Hematopoietic multipotent progenitor cell (in vitro differentiated cells): ENCODE measurements around the gene GH2. TPM values are rescaled to one million over a fixed set of nuclear protein-coding genes. Genes with fewer than 3 reads are reported as not detected.
"Not testable (repeated sequence)": the region's sequence is repeated elsewhere in the genome, so short reads cannot be mapped to it uniquely, and the experiment has no call there.

Experiments
- DNase-seq, 3 donors: peaks; one replicate each; pipeline ENCODE4 v3.0.0-alpha.2; 2011 to 2015; ENCODE audit warnings: low read depth in 2 of 3, low spot score in 2 of 3
- total RNA-seq: library from RNA; depleted of rRNA; stranded (reverse); fragments of >200 nt; gene quantifications from one replicate; pipeline ENCODE4 v1.2.3, GENCODE V29; 2012

GH2 gene
- total RNA-seq, 1 donor = not detected

DNA sequence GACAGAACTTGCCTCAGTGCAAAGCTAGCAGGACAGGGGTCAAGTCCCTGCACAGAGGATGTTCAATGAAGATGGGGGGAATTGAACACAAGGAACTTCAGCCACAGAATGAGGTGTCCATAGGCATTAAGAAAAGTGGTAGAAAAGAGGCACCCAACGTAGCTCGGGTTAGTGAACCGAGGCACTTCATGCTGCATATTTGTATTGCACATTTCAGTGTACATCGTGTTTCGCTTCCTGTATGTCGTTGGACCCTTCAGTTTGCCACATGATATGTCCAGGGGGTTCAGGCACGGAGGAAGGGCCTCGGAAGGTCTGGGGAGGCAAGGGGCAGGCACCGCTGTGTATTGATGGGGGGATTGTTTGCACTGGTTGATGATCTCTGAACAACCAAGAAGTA is 3.3 kb downstream of the GH2 start:
- not testable (repeated sequence) for DNase-seq

DNA sequence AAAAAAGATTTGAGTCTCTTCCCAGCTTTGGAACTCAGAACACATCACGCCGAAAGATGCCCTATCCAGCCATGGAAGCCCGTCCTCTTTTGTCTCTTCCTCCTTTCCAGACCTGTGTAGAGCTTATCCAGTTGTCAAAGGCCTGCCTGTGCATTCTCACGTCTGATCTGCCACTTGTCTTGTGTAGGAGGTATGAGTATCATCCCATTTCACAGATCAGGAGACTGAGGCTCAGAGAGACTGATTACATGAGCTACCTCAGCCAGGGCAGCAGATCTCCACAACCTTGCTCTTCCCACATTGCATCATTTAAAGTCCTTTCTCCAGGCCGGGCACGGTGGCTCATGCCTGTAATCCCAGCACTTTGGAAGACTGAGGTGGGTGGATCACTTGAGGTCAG is 7.1 kb downstream of the GH2 start:
- not testable (repeated sequence) for DNase-seq

DNA sequence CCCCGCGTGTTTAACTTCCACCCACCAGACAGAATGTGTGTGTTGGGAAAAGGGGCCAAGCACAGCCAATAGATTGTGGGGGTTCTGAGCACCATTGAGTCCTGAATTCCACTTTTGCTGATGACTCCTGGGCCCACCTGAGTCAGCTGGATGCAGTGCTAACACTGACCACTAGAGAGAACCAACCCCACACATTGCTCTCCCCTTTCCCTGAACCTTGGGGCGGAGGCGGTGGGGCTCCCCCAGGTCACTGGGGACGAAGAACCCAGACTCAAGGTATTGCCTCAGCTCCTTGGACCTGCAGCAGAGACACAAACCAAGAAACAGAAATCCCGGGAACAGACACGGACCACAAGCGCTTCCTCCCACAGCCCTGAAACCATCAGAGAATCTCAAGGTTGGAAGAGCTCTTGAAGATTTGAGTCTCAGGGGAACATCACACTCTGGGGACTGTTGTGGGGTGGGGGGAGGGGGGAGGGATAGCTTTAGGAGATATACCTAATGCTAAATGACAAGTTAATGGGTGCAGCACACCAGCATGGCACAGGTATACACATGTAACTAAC is 7.6 kb downstream of the GH2 start:
- DNase-seq = not testable (repeated sequence)

DNA sequence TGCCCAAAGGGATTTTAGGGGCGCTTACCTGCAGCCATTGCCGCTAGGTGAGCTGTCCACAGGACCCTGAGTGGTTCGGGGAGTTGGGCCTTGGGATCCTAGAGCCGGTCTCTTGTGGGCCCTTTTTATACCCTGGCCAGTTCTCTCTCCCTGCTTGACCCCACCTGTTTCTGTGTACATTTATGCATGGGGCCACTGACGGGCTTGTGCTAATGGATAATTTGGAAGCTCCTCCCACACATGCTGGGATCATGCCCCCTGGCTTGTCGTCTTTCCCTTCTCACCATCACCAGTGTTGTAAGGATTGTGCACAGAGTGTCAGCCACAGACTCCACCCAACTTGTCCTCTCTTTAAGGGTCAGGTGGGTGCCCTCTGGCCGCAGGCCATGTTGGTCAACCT is 8.2 kb downstream of the GH2 start, which contains the start of gene CSH2:
Gene CSH2 (minus strand): TSS at position 101 of the 400 bp plus-strand sequence. CDS start 63 bp downstream, at position 38.
- DNase-seq = not testable (repeated sequence)

DNA sequence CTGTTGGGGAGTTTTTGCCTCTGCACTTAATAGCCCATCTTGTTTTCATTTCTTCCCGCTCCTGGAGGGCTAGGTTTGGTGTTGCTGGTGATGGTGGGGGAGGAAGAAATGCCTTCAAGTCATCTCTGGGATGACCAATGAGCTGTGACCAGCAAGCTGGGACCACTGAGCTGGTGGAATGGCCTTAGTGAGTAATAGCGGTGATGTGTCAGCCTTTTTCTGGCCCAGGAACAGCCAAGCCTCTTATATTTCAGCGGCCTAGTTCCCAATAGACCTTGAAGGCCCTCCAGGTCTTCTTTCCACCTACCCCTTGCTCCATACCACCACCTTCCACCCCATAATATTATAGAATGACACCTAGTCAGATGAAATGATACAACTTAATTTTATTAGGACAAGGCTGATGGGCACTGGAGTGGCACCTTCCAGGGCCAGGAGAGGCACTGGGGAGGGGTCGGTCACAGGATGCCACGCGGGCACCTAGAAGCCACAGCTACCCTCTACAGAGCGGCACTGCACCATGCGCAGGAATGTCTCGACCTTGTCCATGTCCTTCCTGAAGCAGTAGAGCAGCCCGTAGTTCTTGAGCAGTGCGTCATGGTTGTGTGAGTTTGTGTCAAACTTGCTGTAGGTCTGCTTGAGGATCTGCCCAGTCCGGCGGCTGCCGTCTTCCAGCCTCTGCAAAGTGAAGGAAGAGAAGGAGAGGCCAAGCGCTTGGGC is 9.9 kb downstream of the GH2 start:
- not testable (repeated sequence) for DNase-seq

DNA sequence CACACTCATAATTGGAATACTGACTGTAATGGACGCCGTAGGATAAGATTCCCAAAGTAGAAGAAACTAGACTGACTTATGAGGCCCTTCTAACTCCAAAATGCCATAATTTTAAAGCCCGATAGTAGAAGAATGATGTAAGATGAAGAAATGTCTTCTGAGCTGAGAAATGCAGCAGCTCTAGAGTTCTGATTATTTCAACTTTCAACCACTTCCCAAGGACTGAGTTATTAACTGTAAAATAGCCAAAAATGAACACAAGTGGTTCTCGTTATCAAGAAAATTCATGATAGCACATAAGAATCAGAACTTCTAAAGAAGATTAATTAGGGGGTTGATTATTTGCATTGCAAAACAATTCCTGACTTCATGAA is 11.5 kb downstream of the GH2 start:
- not testable (repeated sequence) for DNase-seq

DNA sequence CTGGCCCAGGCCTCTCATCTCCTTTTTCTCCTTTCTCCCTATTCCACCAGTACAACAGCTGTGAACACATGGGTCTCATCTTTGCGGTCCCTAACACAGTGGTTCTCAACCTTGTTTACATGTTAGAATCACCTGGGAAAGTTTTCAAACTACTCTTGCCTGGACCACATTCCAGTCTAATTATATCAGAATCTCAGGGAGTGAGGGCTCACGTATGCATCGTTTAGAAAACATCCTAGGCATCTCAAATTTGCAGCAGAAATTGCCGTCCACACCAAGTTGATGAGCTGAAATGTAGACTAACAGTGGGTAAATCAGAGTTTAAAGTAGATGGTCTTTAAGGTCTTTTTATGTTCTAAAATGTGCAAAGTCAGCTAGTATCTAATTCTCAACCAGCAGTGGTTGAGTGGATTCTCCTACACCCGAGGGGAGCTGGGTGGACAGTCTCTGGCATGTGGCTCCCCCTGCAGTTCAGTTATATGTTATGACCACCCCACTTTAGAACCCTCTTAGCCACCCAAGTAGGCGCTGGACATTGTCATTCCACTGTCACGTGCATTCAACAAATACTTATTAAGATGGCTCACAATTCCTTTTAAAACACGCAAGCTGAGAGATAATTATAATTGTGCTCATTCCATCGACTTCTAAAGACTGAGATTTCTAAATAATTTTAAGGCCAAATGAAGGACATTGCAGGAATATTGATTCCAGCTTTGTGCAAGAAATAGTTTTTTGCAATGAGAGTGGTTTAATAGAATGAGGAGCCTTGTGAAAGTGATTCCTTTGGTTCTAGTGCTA is 12.1 kb downstream of the GH2 start:
- DNase-seq = not testable (repeated sequence)

DNA sequence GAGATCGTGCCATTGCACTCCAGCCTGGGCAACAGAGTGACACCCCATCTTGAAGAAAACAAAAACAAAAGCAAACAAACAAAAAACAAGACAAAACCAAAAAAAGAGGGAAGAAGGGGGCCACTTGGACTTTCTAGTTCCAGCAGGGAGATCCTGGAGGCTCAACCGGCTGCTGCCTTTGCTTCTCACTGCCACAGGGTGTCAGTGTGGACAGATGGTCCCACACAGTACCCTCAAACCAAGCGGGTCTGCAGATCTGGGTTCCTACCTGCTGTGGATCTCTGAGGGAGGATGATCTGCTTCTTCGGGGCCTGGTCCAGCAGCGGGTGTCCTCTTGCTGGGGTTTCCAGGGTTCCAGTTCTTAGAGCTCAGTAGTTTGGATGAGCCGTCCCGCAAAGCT is 15.1 kb downstream of the GH2 start:
- DNase-seq = not testable (repeated sequence)

DNA sequence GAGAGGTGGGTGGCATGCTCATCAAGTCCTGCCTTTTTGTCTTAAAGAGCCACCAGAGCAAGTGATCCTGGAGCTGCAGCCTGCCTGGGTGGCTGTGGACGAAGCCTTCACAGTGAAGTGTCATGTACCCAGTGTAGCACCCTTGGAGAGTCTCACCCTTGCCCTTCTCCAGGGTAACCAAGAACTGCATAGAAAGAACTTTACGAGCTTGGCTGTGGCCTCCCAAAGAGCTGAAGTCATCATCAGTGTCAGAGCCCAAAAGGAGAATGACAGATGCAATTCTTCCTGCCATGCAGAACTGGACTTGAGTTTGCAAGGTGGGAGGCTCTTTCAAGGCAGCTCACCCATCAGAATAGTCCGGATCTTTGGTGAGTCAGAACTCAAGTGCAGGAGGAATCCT is 22.5 kb downstream of the GH2 start:
- no peak for DNase-seq

DNA sequence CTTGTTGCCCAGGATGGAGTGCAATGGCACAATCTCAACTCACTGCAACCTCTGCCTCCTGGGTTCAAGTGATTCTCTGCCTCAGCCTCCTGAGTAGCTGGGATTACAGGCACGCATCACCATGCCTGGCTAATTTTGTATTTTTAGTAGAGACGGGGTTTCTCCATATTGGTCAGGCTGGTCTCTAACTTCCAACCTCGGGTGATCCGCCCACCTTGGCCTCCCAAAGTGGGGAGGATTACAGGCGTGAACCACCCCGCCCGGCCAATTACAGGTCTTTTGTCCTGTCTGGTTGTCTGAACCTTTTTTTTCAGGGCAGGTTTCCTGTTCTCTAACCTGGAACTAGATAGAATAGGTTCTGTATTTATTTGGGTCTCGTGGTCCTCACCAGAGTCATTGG is 25.3 kb downstream of the GH2 start:
- DNase-seq = not testable (repeated sequence)

DNA sequence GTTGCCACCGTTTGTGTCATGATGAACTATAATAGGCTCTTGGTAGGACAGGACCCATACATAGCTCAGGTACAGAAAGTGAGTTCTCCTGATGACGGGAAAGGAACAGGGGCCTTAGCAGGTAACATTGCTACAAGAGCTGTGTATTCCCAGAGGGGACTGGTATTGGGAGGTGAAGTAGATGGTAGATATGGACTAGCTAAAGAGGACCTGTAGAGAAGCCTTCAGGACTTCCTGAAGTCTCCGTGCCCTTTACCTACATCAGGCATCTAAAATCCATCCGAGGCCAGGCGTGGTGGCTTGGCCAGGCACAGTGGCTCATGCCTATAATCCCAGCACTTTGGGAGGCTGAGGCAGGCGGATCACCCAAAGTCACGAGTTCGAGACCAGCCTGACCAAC is 26.6 kb downstream of the GH2 start:
- no peak for DNase-seq

DNA sequence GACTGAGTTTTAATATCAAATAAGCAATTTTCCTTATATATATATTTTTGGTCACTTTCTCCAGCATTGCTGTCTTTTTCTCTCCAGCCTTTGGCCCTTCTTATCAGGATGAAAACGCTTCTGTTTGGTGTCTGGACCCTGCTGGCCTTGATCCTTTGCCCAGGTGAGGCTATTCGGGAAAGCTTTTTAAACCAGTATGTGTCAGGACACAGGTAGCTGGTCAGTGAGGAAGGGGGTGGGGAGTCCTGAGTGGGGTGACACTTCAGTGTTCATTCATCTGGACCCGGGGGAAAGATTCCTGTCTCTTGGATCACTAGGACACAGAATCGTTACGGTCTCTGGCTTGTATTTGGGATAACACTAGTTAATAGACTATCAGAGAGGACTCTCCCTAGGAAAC is 27.0 kb downstream of the GH2 start:
- no peak for DNase-seq

DNA sequence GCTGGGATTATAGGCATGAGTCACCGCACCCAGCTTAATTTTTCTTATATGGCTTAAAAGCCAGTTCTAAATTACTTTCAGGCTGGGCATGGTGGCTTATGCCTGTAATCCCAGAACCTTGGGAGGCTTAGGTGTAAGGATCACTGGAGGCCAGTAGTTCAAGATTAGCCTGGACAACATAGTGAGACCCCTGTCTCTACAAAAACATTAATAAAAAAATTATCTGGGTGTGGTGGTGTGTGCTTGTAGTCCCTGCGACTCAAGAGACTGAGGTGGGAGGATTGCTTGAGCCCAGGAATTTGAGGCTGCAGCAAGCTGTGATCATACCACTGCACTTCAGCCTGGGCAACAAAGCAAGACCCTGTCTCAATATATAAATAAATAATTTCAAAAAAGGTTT is 28.5 kb downstream of the GH2 start:
- DNase-seq = no peak

DNA sequence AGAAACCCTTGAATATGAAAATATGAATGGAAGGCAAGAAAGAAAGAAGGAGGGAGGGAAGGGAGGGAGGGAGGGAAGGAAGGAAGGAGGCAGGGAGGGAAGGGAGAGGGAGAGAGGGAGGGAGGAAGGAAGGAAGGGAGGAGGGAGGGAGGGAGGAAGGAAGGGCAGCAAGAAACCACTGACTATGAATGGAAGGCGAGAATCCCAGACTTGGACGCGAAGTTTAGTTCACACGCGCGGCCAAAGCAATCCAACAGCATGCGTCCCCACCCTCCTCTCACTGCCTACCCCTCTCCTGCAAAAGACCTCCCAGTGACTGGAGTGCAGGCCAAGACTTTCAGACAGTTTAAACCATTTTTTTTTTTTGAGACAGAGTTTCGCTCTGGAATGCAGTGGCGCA is 31.3 kb downstream of the GH2 start:
- DNase-seq = no peak

DNA sequence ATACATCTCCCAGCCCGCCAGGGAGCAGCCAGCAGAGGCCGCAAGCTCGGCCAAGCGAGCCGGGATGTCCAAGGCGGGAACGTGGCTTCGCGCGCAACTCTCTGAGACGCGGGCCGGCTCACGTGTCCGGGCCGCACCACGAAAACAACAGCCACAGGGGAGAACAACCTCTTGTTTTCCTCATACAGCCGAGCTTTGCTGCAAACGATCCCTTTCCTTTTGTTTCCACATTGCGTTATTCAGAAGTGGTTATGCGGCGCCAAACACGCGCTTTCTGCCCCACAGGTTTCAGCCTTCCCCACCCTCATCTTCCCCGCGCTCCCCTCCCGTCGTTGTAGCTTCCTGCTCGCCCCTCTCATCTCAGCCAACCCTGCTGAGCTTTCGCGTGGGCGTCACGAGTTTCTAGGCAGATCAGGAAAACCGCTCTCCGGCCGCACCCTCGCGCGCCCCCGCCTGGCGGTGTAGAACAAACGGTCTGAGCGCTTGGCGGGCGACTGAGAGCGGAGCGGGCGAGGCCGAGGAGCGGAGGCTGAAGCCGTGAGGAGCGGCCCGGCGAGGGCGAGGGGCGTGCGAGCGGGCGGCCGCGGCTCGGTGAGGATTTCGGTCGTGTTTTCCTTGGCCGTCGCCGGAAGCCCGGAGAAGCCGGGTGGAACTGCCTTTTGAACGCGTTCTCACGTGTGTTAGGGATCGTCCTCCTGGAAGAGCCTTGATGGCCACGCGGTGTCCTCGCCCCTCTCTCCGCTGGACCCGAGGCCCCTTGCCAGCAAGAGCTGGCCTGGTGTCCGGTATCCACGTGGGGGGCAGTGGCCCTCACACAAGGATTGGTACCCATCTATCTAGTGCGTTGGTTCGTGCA is 32.7 kb downstream of the GH2 start:
- peak; percentile 91 to 97 (median 96) for DNase-seq

DNA sequence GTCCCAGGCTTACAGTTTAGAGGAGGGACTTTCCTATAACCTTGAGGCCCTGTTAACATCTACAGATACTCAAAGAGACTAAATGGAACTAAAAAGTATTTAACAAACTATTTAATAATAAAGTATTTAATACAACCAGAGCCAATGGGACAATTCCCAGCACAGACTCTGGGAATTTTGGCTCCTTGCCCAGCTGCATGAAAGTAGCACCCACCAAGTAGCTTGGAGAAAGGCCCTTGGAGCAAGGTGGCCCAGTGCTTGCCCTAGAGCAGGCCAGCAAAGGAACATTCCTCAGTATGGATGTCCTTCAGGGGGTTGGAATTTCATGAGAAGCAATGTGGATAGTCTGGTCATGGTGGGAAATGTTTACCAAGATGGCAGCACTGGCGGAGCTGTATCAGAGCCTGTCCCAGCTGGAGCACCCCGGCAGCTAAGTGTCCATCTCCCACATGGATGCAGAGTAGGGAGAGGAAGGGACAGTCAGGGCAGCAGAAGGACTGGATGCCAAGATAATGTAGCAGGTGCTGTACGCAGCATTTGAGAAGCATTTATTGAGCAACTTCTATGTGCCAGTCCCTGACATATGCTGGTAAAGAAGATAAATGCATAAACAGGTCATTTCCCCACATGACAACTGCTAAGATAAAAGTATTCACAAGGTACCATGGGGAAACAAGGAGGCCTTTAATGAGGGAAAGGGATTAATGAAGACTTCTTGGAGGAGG is 34.1 kb downstream of the GH2 start:
- DNase-seq = no peak

DNA sequence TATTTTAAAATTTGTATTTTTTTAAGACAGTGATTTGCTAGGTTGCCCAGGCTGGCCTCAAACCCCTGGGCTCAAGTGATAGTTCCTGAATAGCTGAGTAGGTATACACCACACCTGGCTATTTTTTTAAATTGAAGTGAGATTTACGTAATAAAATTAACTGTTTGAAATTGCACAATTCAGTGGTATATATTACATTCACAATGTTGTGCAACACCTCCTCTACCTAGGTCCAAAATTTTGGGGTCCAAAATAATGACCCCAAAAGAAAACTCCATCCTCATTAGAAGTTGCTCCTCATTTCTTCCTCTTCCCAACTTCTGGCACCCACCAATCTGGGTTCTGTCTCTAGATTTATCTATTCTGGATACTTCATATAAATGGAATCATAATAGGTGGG is 36.2 kb downstream of the GH2 start:
- no peak for DNase-seq

DNA sequence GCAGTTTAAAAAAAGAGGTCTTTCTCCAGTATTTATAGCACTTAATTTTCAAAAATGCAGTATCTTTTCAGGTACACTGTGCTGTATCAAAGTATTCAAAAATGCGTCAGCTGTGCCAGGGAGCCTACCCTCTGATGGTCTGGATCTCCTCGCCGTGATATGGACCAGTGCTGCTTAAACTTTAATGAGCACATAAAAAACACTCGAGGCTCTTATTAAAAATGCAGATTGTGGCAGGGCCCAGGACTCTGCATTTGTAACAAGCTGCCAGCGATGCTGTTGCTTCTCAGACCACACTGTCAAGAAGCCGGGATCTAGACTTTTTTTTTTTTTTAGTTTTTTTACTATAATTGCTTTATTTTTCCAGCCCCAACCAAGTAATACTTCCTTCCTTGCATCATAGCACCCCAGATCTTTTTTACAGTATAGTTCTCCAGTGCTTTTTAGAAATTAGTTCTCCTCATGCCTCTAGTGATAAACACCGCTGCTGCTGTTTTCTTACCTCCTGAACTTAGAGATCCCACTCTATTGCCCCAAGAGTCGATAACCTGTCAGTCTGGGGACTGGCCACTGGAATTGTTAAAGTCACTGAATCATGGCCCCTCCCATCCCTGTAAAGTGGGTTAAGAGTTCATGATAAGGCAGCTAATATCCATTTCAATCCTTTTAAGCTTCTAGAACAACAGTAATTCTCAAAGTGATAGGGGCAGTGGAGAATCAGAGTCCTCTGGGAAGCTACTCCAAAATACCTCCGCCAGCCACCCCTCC is 37.6 kb downstream of the GH2 start:
- no peak for DNase-seq

DNA sequence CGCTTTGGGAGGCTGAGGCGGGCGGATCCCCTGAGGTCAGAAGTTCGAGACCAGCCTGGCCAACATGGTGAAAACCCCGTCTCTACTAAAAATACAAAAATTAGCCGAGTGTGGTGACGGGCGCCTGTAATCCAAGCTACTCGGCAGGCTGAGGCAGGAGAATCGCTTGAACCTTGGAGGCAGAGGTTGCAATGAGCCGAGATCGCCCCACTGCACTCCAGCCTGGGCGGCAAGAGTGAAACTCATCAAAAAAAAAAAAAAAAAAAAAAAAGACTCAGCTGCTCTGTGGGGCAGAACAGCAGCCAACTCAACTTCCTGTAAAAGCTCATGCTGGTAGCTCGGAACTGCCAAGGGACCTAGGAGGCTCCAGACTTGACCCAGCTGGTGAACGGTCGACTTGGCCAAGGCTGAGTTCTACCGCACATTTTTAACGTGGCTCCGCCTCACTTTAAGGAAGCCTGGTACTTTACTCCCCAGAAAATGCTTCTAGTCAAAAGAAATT is 38.3 kb downstream of the GH2 start:
- DNase-seq = peak in 2 of 3 donors; percentile 80
